ENCODE data around the gene CTNNBL1. TPM values are rescaled to one million over a fixed set of nuclear protein-coding genes. Genes with fewer than 3 reads are reported as not detected.

Gene CTNNBL1
- total RNA-seq, 4 donors from 2014 or later, result 15.3 to 31.5 (median 27.2) TPM

GRCh38 chr20:37804584-37805566 is 111.0 kb downstream of the CTNNBL1 start:
- DNase-seq, result peak; percentile 3
- H3K4me3 ChIP-seq, result no peak overlapping the region
- H3K9me3 ChIP-seq, result no peaks in the 10 kb centered on the region
- H3K4me1 ChIP-seq, result no peaks in the 10 kb centered on the region
- TF ChIP-seq, protein P1, sequence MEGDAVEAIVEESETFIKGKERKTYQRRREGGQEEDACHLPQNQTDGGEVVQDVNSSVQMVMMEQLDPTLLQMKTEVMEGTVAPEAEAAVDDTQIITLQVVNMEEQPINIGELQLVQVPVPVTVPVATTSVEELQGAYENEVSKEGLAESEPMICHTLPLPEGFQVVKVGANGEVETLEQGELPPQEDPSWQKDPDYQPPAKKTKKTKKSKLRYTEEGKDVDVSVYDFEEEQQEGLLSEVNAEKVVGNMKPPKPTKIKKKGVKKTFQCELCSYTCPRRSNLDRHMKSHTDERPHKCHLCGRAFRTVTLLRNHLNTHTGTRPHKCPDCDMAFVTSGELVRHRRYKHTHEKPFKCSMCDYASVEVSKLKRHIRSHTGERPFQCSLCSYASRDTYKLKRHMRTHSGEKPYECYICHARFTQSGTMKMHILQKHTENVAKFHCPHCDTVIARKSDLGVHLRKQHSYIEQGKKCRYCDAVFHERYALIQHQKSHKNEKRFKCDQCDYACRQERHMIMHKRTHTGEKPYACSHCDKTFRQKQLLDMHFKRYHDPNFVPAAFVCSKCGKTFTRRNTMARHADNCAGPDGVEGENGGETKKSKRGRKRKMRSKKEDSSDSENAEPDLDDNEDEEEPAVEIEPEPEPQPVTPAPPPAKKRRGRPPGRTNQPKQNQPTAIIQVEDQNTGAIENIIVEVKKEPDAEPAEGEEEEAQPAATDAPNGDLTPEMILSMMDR (IDR thresholded peaks at IDR 0.05), result no peak
- peak in 1 of 4 donors; percentile 12 for TF ChIP-seq POLR2A (IDR thresholded peaks at IDR 0.05)
- intact Hi-C loops (cut with DNase I), result no loop called here
- WGBS, 2 donors, result 79 to 82% methylated on average over 11 to 14 of the region's 16 CpGs
- H3K27ac ChIP-seq, result peak overlapping the region in 1 of 4 donors; percentile 11
- no peaks in the 10 kb centered on the region for H3K27me3 ChIP-seq
- peaks cover 0 to 82% (median 4%) of the 10 kb centered on the region in 3 donors for H3K36me3 ChIP-seq

DNA sequence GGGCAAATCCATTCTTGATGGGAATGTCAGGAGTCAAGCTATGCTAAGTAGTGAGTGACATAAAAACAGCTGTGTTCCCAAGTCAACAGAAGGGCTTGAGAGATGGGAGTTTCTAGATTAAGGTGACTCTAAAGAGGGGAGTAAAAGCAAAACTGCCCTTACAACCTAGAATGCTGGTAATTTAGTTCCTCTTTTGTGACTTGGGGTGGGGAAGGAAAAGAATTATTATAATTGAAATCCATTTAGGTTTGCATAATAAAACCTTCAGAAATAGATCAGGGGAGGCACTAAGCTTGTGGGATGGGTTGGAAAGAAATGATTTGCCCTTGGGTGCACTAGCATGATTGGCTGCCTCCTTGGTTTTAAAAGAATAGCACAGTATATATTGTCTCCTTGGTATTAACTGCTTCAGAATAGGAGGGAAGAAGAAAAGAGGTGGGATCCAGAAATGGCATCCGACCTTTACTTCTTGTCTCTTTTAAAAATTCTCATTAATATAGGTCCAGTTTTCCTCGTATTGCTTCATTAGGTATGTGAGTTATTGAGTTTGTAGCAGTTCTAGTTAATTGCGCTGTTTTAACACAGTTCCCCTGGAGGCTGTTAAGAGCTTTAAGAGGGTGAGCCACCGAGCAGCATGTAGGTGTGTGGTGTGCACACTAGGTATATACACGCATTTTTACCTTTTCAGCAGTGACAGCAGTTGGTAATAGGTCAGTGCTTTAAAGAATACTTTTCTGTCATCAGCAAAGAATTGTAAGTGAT is 113.8 kb downstream of the CTNNBL1 start:
- no peak overlapping the region for H3K4me3 ChIP-seq
- peaks cover 0 to 89% (median 4%) of the 10 kb centered on the region in 3 donors for H3K36me3 ChIP-seq
- no peak for DNase-seq
- no peak for TF ChIP-seq POLR2A (IDR thresholded peaks at IDR 0.05)
- TF ChIP-seq, protein P1 (IDR thresholded peaks at IDR 0.05), result no peak
- WGBS, 2 donors, result 91 to 95% methylated on average over 5 of the region's 5 CpGs
- no peaks in the 10 kb centered on the region for H3K9me3 ChIP-seq
- H3K27ac ChIP-seq, result no peak overlapping the region
- H3K27me3 ChIP-seq, result no peaks in the 10 kb centered on the region
- no peaks in the 10 kb centered on the region for H3K4me1 ChIP-seq
- intact Hi-C loops (cut with DNase I), result no loop called here

DNA sequence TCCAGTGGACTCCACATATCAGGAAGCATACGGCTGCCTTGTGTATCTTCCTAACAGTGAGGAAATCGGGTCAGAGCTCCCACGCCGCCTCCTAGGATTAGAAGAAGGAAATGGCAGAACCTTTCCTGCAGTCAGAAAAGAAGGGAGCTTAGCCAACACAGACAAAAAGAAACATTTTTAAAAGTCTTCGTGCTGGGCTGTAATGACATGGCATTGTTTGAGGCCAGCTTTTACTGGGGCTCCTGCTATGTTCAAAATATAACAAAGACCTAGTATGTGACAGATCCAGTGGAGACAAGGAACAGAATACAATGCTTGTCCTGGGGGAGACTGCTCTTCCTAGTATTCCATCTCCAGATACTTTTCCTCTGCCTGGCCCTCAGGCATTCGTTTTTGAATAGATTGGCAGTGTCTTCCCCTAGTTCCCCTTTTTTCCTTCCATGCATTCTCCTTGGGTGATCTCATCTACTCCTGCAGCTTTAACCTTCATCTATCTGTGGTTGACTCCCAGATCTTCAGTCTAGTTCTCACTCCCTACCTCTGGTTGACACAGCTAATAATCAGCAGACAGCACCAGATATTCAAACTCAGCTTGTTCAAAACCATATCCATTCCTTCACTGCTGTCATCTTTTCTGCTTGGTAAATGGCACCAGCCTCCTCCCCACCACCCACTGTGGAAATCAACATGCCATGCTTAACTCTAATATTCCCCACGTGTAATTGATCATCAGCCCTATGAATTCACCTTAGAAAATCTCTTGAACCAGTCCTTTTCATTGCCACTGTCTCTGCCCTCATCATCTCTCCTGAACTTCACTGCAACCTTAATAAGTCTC is 114.6 kb downstream of the CTNNBL1 start:
- no peak for DNase-seq
- Histone ChIP-seq H3K4me1 (no peaks in the 10 kb centered on the region), H3K4me3 (no peak overlapping the region), H3K27me3 (no peaks in the 10 kb centered on the region), H3K9me3 (no peaks in the 10 kb centered on the region), H3K27ac (no peak overlapping the region), H3K36me3 (peaks cover 0 to 81% (median under 1%) of the 10 kb centered on the region in 3 donors)
- TF ChIP-seq, protein P1 (IDR thresholded peaks at IDR 0.05), result no peak
- TF ChIP-seq POLR2A (IDR thresholded peaks at IDR 0.05), result no peak
- 75 to 78% methylated on average over 7 of the region's 7 CpGs for WGBS, 2 donors
- intact Hi-C loops (cut with DNase I), result no loop called here

DNA sequence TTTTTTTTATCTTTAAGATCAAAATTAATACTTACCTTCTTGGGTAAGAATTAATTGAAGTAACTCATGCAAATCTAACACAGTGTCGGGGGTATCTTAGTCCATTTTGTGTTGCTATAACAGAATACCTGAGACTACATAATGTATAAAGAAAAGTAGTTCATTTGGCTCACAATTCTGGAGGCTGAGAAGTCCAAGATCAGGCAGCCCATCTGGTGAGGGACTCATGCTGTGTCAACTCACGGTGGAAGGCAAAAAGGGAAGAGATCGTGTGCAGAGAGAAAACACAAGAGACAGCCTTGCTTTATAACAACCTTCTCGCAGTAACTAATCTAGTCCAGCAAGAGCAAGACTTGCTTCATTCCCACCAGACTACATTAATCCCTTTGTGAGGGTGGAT is 116.2 kb downstream of the CTNNBL1 start:
- Histone ChIP-seq H3K36me3 (peaks cover 0 to 65% (median 0%) of the 10 kb centered on the region in 3 donors), H3K27me3 (no peaks in the 10 kb centered on the region), H3K4me3 (no peak overlapping the region), H3K4me1 (no peaks in the 10 kb centered on the region), H3K9me3 (no peaks in the 10 kb centered on the region), H3K27ac (no peak overlapping the region)
- TF ChIP-seq, protein P1 (IDR thresholded peaks at IDR 0.05), result no peak
- WGBS, 2 donors, result 92 to 97% methylated on average over 4 of the region's 4 CpGs
- intact Hi-C loops (cut with DNase I), result no loop called here
- no peak for DNase-seq
